OCI-M2 (cell line): ENCODE measurements around the gene RLN1.
"Not testable (repeated sequence)": the region's sequence is repeated elsewhere in the genome, so short reads cannot be mapped to it uniquely, and the experiment has no call there.

Experiments used
- DNase-seq: peaks from one replicate; lab custom pipeline; 2025; ENCODE audit not compliant: unreplicated experiment; lab: John Stamatoyannopoulos, UW

RLN1 gene

DNA sequence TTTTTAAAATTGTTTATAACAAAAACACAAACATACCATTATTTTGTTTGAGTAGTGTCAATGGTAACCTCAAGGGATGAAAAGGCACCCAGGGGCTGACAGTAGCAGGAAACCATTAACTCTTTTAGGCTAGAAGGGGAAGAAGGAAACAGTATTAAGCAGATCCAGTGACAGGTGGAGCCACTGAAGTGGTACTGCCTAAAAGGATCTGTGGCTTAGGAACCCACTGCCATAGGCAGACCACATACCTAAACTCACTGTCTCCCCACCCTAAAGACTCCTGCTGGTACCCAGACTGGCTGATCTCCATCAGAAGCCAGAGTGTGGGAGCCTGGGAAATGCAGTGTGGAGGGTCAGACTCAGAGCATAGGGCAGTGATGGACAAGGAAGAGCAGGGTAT lies 13.5 kb downstream of the RLN1 start:
- DNase-seq, result no peak

DNA sequence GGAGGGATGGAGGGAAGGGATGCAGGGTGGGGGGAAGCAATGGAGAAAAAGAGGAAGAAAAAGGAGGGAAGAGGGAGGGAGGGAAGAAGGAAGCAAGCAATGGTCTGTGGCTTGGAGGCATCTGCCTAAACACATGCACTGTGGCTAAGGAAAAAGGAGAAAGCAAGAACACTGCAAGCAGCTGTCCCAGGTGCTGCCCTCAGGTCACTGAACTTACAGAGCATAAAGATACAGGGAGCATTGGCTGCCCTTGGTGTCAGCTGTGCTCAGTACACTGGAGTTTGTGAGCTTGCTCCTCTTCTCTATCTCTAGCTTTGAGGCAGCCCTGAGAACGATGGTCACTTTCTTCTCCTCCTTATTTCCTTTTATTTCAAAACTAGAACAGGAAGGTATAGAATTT lies 18.1 kb downstream of the RLN1 start:
- DNase-seq, result not testable (repeated sequence)

DNA sequence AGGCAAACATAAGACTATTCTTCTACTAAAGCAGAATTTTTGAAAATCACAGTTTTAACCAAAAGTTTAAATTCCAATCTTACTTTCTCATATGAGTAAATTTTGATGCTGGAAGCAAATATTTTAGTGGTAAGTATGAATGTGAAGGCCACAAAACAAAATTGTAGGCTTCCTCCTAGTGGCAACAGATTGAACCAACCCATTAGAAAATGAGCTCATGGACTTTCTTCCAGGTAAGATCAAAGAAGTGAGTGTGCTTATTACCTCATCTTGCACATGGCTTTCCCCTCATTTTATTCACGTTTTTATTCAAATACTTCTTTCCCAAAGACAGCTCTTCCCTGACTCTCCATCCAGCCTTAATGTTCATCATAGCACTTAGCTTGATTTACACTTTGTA lies 18.6 kb downstream of the RLN1 start:
- DNase-seq, result no peak

DNA sequence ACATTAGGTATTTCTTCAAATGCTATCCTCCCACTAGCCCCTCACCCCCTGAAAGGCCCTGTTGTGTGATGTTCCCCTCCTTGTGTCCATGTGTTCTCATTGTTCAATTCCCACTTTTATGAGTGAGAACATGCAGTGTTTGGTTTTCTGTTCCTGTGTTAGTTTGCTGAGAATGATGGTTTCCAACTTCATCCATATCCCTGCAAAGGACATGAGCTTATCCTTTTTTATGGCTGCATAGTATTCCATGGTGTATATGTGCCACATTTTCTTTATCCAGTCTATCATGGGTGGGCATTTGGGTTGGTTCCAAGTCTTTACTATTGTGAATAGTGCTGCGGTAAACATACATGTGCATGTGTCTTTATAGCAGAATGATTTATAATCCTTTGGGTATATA lies 23.3 kb downstream of the RLN1 start:
- DNase-seq, result not testable (repeated sequence)

DNA sequence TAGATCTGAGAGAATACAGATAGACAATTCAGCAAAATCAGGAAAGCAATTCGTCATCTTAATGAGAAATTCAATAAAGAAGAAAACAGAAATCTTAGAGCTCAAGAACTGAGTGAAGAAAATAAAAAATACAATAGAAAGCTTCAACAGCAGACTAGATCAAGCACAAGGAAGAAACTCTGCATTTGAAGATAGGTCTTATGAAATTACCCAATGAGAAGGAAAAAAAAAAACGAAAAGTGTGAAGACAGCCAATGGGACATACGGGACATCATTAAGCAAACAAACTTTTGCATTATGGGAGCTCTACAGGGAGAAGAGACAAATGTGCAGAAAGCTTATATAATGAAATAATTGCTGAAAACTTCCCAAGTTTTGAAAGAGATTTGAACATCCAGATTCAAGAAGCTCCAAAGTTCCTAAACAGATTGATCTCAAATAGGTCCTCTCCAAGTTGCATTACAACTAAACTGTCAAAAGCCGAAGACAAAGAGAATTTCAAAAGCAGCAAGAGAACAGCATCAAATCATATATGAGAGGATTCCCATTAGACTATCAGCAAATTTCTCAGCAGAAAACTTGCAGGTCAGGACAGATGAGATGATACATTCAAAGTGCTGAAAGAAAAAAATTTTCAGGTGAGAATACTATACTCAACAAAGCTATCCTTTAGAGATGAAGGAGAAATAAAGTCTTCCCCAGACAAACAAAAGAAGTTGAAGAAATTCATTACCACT lies 24.3 kb downstream of the RLN1 start:
- no peak for DNase-seq

DNA sequence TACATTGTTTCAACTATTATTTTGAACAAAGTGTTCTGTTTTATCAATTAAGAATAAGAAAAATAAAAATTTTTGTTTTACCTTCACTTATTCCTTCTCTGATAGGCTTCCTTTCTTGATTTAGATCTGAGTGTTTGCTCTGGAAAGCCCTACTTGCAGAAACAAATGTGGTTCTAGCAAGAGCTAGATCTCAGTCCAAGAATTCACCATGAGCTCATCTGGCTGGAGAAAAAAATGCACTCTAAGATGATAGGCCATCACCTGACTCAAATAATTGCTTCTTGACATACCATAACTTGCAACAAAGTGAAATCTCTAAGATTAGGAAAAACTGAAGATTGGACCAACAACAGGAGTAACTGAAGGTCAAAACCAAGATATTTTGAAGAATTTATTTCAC lies 28.8 kb downstream of the RLN1 start:
- no peak for DNase-seq

DNA sequence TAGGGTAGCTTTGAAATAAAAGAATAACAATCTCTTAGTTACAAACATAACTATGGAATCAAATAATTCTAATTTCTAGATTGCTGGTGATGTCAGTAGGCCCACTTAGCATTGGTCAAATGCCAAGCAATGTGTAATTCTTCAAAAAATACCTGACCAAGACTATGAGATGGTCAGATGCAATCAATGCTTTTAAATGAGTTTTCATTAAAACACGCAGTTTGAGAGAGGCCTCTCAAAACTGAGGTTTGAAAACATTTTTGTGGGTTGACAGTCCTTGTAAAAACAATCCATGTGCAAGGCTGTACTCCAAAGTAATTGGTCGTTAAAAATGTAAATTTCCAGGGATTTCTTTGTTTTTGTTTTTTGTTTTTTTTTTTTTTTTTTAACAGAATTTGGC lies 33.9 kb downstream of the RLN1 start:
- no peak for DNase-seq

DNA sequence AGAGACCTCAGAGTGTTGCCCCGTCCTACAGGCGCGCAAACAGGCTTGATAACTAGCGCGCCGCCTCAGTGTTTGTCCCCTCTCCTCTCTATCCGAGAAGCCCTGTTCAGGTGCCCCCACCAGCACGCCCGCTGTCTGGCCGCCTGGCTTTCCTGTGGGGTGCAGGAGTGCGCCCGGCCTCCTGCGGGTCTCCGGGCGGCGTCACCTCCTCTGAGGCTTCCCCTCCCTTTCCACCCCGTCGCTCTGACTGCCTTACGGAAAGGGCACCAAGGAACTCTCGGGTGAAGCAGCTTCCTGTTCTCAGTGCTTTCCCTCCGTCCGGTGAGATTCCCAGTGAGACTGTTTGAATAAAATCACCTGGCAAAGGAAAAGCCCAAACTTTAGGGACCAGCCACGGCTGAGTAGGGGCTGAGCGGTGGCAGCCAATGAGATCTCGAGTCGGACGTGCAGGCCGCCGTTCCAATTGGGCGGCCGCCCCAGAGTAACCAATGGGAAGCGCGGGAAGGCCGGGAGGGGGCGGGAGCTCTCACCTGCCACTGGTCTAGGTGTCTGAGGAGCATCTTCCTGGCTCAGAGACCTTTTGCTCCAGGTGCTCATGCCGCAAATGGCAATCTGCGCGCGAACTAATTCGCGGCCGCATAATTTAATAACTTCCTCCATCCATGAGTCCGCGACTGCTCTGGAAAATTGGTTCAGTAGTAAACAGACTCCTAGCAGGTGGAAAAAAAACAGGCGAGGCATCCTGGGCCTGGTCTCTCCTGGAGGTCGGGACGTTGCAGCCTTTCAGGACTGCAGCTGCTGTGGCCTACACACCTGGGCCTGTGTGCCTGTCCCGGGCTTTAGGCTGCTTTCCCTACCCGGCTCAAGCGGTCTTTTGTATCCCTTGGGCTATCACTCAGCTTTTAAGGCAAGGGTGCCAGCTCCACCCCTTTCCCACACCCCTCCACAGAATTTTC lies 35.6 kb downstream of the RLN1 start, which contains the start of gene RLN2:
Gene RLN2 (minus strand): TSS at position 877 of the 956 bp plus-strand sequence. CDS start 136 bp downstream, at position 741.
- DNase-seq, result not testable (repeated sequence)

DNA sequence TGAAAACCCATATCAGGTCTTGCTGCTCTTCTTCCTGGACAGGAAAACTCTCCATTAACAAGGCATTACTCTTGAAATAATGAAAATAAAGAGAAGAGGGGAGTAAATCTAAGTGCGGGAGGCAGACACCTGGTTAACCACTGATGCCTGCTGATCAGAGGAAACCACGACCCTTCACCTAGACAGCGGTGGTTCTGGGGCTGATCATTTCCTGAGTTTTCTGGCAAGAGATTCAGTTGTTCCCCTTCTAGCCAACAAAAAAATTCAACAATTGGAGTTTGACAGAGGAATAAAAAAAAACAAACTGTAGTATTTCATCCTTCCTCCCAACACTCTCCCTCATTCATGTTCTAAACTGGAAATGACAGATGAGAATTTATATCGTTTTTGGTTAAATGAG lies 38.1 kb downstream of the RLN1 start:
- DNase-seq, result no peak

DNA sequence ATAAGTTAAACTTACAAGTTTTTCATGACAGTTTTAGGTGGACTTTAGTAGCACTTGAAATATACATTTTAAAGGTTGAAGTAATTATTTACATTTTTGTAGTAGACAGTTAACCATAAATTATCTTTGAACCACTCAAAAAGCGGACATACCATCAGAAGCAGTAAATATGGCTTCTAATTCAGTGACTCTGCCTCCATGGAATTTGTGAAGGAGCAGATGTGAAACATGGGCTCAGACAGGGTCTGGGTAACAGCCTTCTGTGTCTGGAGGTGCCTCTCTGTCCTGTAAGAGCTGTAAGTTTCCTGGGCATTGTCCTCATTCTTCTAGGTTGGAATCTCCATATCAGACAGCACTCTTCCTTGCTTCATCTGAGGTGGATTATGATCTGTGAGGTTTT lies 47.5 kb downstream of the RLN1 start:
- DNase-seq, result no peak

DNA sequence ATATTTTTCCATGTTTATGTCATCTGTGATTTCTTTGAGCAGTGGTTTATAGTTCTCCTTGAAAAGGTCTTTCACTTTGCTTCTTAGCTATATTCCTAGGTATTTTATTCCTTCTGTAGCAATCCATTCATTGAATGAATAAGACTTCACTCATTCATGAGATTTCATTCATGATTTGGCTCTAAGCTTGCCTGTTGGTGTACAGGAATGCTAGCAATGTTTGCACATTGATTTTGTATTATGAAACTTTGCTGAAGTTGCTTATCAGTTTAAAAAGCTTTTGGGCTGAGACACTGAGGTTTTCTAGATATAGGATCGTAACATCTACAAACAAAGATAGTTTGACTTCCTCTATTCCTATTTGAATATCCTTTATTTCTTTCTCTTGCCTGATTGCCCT lies 51.1 kb downstream of the RLN1 start:
- DNase-seq, result no peak

DNA sequence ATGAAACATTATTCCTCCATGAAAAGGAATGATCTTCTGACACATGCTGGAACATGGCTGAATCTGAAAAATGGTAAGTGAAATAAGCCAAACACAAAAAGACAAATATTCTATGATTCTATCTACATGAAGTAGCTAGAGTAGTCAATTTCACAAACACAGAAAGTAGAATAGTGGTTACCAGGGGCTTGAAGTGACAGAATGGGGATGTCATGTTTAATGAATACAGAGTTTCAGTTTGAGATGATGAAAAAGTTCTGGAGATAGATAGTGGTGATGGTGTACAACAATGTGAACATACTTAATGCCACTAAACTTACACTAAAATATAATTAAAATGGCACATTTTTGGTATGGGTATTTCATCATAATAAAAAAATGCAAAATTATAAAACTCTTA lies 53.4 kb downstream of the RLN1 start:
- no peak for DNase-seq
